IPS DF 4.7 (cell line): ENCODE measurements around the gene MBP.

ENCODE experiments used
- DNase-seq: peaks from one replicate; pipeline ENCODE4 v3.0.0-alpha.2; 2013; ENCODE audit warnings: low spot score; ENCODE audit errors: extremely low read depth

Gene MBP

DNA sequence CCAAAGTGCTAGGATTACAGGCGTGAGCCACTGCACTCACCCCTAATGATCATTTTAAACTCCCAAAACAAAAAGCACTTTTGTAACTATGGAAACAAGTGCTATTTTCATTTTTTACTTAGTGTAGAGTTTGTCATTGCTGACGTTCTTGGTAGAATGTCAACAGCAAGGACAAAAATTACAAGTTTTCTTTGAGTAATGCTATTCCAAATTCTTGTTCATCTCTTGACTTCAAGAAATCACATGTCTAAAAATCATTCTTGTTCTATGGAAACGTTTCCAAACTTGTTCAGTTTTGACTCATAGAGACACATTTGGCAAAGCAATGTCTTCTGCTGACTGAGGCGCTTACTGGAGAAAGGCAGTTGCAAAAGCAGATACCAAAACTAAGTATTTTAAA, 82.6 kb downstream of the MBP start:
- DNase-seq = no peak

DNA sequence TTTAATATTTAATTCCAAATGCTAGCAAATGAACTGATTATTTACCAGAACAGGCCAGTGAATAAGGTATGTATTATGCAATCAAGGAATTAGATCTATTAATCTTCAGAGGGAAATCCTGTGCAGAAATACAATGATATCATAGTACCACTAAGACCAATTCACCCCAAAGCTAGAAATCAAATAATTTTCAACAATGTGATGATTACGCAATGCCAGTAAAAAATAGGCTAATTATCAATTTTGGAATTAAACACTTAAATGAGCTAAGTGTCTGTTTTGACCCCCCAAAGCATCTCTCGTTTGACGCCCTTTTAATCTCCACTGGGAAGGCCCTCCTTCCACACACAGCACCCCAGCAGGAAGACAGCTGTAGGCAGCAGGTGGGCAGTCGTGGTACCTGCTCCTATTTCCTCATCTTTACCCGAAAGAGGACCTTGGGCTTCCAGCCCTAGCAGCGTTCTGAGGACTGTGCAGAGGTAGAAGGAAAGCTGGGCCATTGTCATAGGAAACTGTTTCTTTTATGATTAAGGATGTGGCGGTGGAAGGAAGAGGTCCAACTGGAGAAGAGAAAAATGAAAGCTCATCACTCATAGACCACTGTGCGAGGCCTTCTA, 84.7 kb downstream of the MBP start:
- no peak for DNase-seq

DNA sequence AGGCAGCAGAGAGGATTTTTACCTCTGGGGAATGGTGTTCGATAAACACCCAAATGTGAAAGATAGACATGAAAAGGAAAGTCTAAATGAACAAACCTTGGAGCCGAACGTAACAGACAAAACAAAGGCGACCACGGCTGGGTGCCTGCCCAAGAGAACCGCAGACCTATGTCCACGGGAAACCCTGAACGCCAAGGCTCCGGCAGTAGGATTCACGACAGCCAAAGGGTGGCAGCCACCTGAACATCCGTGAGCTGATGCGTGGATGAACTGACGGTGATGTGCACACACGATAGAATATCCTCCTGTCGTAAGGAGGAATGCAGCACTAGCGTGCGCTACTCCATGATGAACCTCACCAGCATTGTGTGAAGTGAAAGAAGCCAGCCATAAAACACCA, 85.6 kb downstream of the MBP start:
- no peak for DNase-seq

DNA sequence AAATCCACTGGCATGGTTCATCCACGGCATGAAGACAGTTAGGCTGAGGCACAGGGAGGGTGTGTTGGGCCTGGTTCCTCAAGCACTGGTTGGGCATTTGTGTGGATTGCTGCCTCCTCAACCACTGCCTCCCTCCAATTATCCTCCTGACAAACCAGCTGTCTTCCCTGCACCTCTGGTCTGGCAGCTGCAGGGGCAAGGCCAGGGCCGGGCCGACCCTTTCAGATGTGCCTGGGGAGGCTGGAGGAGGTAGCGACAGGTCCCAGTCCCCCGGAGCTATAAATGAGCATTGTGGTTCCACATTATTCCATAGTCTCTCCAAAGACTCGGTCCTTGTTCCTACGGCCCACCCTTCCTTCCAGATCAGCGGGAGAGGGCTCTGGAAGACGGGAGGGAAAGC, 86.2 kb downstream of the MBP start:
- no peak for DNase-seq

DNA sequence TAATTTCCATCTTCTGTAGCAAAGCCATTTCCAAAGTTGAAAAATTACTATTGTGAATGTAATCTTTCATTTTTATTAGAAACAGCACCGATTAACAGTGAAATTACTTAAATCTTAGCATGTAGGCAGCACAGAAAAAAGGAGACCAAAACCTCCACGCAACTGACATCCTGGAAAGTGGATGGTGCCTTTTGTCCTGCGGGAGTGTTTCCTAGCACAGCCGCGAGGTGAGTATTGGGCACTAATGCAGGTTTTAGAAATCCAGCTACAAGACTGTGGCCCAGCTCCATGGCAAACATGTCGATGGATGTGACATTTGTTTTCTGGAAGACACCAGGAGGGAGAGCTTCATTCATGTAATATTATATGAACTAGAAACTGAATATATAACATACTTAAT, 86.9 kb downstream of the MBP start:
- no peak for DNase-seq

DNA sequence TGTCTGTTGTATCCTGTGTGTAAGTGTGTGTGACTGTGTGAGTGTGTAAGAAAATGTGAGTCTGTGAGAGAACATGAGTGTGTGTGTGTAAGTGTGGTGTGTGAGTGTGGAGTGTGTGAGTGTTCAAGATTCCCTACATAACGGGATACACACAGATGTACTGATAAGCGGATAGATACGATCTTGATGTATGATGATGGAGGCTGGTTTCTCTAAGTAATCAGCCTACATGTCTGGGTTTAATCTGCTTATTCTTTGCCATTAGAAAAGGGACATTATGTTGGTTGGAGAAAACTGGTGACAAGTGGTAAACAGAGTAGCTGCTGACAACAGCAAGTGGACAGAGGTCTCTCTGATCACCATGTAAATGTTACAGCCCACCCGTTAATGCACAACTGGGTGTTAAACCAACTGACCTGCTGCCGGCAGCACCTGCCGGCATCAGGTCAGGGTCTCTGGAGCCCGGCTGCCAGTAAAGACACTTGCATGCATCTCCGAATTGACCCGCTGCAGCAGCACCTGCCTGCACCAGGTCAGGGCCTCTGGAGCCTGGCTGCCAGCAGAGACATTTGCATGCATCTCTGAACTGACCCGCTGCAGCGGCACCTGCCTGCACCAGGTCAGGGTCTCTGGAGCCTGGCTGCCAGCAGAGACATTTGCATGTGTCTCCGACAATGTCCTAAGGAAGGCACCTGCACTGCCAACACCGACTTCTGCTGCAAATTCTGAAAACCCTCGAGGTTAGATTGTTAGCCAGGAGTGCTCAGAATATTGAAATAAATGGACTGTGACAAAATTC, 87.5 kb downstream of the MBP start:
- DNase-seq = no peak

DNA sequence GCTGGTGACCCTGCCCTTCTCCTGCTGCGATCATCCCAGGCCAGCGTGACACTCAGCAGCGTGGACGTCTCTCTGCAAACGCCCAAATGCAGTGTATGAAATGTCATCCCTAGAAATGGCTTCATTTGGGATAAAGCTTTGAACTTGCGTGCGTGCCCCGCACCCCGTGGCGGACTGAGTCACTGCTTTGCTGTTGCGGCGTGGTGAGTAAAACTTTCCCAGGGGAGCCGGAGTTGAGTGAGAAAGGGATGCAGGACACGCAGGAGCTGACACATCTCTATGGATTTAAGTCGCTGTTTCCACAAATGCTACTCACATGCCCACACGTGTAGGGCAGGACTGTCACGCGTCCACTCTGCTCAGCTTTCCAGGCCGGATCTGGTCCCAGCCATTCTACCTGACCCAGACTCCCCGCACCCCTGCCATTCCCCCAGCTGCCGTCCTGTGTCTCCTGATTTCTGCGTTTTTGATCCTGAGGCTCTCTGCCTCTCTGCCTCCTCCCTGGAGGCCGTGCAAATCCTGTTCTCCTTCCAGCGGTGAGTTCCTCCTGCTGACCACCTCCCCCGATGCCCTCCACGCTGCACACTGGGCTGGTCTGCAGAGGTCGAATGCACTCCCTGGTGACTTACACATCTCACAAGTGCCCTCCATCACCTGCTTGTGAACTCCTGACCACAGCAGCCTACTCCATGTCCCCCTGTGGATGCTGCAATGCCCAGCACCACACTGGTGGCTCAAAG, 88.9 kb downstream of the MBP start:
- DNase-seq = no peak

DNA sequence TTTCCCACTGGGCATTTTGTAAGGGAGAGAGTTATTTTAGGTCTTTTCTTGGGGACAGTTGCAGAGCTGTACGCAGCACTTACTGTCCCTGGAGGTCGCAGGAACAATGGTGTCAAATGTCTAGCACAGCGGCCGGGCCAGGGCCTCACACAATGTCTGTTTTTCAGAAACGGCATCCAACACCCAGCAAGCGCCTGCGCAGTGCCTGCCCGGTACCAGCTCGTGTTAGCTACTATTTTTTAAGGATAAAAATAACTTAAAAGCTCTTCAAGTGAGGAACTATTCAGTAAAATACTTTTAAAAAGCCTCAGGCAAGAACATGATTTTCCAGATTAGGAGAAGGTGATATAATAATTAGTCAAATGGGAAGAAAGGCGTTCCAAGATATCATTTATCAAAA, 90.0 kb downstream of the MBP start:
- no peak for DNase-seq

DNA sequence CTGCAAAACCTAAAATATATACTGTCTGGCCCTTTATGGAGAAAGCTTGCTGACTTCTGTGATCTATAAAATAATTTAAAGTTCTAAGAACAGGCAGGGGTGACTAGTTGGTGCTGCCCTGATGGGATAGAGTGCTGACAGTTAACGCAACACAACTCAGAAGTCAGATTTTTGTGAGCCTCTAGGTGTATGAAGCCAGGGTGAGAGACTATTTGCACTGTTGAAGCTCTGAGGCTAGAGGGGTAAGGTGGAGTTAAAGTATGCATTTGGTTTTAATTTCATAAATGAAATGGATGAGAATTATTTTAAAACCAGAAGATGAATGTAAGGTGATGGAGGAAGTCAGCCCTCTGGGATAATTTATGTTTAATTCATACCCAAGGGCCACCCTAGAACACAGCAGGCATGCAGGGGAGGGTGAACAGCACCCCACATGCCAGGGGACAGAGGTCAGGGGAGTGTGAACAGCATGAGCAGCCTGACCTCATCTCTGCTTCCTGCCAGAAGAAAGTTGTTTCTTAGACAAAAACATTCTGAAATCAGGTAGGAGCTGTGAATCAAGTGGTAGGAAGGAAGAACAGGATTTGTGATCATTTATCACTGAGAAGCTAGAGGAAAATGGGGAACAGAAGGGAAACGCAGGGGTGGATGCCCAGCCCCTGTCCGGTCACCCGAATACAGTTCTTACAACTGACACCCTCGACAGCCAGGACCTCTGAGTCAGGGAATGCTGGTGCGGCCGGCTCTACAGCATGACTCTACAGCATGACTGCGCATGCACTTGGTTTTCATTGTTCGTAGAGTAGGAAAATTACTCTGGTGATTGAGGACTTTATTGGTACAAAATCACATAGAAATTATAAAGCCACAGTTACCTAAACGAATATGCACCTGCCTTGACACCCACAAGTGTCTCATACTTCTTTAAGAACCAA, 93.1 kb downstream of the MBP start:
- no peak for DNase-seq

DNA sequence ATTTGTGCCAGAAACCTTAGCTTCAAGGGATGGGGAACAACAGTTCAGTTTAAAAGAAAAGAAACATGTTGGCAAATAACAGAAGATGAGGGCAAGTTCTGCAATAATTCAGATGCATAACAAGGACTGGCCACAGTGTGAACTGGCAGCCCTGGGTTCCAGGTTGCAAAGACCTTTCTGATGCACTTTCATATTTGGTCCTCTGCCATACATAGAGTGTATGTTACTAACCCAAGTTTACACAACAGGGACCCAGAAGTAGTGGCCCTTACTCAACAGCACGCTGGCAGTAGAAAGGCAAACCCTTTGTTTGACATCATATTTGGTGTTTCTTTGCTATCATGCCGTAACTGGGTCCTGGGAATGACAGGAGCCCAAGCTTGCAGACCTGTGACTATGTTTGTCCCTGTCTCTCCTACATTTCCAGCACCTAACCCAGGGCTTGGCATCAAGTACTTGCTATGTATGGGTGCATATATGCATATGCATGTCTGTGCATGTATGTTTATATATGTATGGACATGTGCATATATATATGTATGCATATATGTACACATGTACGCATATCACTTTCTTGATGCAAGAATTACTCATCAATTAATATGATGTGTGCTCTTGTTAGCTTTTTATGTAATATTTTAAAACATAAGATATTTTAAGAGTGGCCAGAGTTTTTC, 94.3 kb downstream of the MBP start:
- no peak for DNase-seq

DNA sequence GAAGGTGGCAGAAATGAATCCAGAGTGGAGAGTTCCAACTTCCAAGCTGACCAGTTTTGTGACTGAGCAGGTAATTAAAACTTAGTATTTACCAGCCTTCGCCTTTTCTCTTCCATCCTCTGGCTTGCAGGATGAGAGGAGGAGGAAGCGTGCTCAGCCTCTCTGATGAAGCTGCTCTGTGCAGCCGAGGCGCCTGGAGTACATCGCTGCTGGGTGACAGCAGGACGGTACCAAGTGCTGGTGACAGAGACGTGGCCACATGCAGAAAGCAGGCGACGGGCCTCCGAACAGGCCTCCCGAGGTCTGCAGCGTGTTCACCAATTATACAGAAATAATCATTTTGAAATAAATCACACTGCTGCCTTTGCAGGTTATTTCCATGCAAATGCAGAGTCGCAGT, 95.0 kb downstream of the MBP start:
- no peak for DNase-seq

DNA sequence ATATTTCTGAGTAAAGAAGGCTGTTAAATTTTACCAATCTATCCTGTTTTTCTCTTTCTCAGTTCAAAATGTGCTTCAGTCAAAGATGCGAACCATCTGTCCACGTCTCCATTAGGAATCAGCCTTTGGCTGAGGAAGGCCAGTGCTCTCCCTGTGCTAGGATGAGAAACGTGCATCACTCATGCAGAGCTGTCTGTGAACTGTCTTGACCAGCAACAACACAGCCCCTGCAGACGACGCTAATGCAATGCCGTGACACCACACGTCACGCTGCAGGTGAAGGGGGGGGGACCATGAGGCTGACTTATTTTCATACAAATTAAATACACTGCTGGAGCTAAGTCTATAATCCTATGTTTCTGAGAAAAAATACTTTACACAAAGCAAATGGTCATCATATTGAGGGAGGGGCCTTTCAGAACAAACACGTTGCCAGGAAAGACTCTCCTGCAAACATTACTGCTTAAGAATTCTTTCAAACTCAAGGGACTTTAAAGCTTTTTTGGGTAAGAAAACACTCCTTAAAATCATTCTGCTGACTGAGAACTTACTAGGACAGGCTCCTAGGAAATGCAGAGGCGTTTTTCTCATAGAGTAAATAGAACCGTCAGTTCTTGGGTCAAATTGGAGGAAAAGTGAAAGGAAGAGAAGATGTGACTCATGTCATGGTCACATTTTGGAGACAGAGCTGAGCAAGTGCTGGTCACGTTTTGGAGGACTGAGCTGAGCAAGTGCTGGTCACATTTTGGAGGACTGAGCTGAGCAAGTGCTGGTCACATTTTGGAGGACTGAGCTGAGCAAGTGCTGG, 97.0 kb downstream of the MBP start:
- no peak for DNase-seq

DNA sequence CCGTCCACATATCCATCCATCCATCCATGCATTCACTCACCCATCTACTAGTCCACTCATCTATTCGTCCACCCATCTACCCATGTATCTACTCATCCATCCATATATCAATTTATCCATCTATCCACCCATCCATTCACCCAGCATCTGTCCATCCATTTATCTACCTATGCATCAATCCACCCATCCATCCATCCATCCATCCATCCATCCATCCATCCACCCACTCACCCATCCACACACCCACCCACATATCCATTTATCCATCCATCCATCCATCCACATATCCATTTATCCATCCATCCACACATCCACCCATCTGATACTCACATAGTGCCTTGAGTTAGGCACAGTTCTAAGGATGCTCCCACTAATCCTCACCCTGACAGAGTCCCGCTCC, 99.0 kb downstream of the MBP start:
- no peak for DNase-seq

DNA sequence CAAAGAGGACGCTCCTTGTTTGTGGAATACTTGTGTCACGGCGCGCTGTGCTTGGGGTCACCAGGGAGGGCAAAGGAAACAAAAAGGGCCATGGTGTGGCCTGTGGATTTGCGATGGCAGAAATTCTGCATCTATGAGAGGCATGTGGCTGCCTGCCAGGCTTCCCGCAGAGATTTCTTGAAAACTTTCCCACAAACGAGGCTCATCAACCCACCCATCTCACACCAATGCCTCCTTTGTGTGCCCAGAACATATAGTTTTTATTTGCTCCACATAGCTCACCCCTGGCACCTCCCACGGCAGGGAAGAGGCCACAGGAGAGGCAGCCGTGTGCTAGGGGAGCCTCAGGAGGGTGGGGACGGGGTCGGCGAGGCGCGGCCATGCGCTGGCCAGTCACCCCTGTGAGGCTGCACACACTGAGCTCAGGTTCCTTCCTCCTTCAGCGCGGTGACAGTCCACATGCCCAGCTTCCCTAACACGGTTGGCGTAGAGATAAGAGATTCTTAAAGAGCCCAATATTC, 100.3 kb downstream of the MBP start:
- DNase-seq = no peak

DNA sequence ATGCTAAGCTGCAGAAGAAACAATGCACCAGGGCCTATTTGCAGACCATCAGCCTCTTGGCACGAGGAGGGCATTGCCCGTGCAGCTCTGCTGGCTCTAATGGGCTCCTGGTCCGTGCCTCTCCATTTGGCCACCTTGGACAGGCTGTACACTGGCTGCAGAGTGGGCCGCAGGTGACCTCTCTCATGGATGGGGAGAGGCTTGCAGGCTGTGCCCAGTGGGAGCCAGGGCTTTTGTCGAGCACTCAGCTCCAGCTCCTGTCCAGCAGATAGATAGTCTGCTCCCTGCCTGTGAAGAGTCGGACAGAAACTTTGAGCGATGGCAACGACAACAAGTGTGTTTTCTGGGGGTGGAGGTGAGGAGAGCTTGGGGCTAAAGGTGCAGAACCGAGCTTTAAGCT, 100.9 kb downstream of the MBP start:
- DNase-seq = no peak

DNA sequence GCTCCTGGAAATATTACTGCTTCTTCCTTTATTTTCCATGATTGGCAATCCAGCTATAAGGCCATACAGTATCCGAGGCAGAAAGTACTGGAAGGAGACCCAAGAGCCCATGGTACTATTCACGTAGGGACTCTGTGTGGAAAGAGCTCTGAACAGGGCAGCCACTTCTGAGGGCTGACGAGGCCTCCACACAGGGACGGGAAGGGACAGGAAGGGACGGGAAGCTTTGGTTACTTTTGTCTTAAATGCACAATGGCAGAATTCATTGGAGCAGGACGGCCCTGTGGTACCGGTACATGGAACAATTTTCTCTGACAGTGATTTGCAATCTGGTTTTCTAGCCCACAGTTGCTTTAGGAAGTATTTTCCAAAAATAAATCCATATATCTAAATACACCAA, 102.4 kb downstream of the MBP start:
- DNase-seq = no peak

DNA sequence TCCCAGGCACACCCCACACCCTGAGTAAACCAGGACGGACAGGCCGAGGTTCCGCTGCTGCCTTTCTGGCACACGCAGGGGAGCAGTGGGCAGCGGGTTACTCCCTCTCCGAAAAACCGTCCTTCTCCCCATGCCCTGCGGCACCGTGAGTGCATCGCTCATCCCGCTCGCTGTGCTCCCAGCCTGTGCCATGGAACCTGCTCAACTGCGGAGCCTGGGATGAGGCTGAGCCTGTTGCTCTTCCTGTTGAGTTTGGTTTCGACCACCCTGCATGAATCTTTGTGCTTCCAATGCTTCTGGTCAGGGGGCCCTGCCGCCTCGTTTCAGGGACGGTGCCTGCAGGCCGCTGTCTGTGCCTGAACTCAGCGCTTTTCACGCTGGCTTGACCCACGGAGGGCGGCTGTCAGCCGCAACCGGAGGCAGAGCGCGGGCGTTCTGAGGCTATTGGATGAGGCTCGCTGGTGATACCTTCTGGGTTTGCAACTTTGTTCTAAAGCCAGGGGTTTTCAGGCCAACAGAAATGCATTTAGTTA, 106.7 kb downstream of the MBP start:
- no peak for DNase-seq

DNA sequence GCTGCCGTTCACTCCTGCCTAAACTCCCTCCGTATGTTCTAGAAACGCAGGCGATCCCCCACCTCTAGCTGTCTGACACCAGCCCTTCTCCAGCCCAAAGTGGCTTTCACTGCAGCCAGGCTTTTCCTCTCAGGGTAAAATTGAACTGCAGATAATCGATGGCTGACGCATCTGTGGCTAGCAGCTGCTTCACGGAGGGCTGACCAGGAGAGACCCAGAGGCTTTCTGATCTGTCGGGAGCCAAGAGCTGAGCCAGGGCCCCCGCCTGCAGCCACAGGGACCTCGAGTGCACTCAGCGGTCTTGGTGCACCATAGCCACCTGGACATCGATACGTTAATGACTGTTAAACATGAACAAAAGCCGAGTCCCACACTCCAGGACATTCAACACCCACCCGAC, 107.5 kb downstream of the MBP start:
- DNase-seq = no peak

DNA sequence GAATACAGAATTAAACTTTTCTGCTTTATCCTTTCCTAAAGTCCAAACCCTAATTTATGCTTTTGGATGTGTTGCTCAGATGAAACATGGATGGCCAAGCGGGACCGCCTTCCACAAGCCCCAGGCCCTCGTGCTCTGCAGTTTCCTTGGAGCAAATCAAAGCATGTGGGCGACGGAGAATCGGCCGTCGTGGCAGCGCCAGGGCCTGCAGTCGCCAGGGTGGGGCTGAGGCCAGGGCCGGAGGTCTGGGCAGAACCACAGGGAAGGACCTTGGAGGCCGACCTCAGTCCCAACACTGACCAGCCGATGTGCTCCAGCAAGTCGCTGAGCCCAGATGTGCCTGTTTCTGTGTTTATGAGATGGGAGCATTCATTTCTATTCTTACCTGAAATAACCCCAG, 108.1 kb downstream of the MBP start:
- DNase-seq = no peak
